Activated CD4-positive, alpha-beta T cell treated with anti-CD3 and anti-CD28 coated beads, Interleukin-2, amount 50 U/mL, for 16 hours (primary cell): ENCODE results near the gene TNK2.

Source experiments
- DNase-seq: peaks from one replicate; pipeline ENCODE4 v3.0.0-alpha.2; 2020

The TNK2 gene

DNA sequence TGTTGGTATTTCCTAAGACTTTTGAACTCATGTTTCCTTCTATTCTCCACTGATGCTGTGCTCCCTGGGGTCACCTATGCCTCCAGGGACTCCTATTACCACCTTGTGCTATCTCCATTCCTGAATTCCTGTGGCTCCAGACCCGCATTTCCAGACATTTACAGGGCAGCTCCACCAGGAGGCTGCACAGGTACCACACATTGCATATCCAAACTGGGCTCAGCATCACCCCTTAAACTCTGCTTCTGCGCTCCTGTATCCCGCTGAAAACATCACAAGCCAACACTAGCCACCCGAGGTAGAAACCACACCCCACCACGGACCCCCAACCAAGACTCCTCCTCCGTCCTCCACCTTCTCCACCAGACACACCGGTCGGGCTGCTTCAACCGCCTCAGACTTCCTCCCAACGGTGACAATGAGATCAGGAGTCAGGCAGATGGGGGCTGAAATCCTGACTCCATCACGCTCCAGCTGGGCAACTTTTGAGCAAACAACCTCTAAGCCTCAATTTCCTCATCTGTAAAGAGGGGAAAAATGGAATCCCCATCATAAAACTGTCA, 10.4 kb downstream of the TNK2 start:
- DNase-seq: no peak

GRCh38 chr3:195897081-195897852, 11.1 kb downstream of the TNK2 start:
- no peak for DNase-seq

GRCh38 chr3:195896361-195897080, 11.8 kb downstream of the TNK2 start:
- no peak for DNase-seq

DNA sequence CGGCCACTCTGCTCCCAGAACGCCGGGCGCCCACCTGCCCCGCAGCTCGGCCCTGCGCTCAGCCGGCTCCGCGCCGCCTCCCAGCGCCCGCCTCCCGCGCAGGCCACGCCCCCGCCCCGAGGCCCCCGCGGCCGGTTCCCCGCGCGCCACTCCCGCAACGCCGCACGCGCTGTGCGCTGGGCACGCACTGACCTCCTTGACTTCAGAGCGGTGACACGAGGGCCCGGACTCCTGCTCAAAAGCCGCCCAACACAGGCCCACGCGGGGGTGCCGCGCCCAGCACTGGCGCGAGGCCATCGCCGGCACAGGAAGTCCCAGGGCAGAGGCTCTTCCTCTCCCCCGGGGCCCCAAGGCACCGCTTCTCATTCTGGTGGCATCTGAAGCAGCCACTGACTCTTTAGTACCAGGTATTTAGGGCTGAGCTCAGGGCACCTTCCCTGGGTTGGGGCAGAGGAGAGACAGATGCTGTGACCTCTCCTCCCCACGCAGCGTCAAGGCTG, 12.4 kb downstream of the TNK2 start:
- DNase-seq: peak; percentile 66

GRCh38 chr3:195895078-195895860, 13.1 kb downstream of the TNK2 start:
- DNase-seq: peak; percentile 75

DNA sequence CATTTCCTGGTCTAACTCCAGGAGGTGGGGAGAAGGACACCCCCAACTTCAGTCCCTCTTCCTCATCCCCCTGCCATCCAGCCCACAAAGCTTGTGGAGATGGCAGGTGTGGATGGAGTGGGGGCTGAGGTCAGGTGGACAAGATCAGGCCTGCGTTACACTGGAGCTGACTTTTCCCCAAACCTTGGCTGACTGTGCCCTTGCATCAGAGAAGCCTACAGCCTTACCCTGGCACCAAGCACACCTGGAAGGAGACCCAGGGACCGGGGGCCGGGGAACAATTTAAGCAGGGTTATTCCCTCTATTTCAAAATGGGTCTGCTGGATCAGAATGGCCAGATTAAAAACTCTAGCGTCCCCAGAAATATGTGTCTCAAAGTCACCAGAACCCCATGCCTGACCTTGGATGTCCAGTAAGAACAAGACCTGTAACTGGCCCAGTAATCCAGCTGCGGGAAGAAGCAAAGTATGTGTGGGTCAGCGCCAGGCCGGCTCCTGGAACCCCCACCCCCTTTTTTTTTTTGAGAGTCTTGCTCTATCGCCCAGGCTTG, 14.4 kb downstream of the TNK2 start:
- no peak for DNase-seq

- no peak for DNase-seq
Measured at GRCh38 chr3:195893516-195893915, 14.8 kb downstream of the TNK2 start.

DNA sequence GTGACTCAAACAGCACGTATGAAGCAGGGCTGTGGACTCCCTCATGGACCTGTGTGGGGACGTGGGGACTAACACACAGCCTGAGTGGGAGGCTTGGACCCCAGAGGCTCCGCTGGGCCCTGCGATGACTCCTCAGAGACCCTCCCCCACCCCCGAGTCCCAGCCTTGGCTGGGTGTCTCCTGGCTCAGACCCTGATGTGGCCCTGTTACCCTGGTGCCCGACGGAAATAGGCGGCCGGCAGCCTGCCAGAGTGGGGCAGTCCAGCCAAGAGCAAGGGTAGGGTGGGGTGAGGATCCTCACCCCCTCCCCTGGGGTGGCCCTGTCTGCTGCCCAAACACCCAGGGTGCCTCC, 15.3 kb downstream of the TNK2 start:
- no peak for DNase-seq

DNA sequence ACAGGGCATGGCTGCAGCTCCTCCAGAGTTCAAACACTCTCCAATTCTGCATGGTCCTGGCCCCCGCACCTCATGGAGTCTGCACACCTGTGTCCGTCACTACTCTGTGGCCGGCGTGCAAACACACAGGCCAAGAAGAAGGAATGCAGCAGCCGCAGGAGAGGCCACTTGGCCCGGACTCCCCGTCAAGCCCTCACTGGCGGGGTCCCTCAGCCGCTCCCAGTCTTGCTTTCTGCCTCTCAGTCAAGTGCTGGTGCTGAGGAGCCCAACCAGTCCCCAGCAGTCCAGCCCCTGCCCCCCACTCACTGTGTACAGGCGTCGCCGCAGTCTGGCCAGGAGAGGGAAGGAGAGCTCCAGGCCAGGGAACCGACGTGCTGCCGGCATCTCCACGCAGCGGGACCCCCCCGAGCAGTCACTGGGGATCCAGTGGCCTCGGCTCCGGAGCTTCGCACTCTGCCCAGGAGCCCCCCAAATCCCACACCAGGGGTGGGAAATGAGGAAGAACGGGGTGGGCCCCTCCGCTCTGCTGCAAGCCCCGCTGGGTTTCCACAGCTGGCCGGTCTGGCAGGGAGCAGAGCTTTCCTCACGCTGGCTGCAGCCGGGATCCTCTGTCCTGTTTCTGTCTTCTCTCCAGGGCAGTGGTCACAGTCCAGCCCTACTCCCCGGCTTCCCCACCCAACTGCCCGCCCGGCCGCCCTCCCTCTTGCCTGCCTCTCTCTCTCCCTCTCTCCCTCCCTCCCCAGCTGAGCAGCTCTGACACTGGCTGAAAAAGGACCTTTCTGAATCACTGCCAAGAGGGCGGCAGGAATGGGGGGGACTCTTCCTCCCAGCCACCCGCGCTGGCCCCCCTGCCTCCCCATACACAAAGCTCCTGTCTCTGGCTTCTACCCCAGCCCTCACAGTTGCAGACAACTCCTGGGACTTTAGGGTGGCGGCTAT, 16.0 kb downstream of the TNK2 start:
- no peak for DNase-seq

DNA sequence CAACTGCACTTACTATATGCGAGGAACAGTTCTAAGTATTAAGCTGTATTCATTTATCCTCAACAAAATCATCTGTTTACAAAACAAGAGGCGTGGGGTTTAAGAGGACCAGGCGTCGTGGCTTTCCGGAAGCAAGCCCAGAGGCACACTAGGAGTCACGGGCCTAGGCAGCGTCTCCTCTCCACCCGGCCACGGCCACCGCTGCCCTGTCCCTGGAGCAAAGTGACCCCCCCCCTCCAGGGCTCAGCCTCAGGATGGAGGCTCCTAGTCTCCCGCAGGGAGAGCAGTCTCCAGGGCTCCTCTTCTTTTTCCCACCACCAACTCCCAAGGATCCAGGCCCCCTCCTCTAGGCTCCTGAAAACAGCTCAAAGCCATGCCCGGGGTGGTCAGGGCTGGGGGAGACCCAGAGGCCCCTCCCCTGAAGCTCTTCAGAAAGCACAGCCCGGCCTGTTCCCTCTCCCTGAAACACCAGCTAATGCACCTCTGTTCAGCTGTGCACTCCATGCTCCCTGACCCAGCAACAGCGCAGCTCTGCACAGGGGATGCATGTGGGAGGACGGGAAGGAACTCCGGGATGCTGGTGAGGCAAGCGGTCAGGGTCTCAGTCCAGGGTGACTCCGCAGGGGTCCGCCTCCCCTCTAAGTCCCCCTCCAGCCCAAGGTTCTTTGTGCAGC, 16.8 kb downstream of the TNK2 start:
- no peak for DNase-seq

DNA sequence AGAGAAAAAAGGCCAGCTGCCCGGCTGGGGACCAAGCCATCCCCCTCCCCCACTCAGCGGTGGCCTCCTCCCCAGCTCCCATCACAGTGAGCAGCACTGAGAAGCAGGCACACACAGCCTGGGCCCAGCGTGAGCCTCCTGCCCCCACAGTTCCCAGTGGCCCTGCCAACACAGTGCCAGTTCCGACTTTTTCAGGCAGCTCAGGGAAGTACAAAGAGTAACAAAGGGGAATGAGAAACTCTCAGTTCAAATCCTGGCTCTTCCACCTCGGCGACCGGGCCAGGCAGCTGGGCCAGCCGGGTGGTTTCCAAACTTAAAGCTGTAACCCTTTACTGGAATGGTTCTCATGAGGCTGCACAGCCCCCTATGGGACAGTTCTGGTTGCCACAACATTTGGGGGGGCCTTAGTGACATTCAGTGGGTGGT, 18.5 kb downstream of the TNK2 start:
- DNase-seq: no peak

DNA sequence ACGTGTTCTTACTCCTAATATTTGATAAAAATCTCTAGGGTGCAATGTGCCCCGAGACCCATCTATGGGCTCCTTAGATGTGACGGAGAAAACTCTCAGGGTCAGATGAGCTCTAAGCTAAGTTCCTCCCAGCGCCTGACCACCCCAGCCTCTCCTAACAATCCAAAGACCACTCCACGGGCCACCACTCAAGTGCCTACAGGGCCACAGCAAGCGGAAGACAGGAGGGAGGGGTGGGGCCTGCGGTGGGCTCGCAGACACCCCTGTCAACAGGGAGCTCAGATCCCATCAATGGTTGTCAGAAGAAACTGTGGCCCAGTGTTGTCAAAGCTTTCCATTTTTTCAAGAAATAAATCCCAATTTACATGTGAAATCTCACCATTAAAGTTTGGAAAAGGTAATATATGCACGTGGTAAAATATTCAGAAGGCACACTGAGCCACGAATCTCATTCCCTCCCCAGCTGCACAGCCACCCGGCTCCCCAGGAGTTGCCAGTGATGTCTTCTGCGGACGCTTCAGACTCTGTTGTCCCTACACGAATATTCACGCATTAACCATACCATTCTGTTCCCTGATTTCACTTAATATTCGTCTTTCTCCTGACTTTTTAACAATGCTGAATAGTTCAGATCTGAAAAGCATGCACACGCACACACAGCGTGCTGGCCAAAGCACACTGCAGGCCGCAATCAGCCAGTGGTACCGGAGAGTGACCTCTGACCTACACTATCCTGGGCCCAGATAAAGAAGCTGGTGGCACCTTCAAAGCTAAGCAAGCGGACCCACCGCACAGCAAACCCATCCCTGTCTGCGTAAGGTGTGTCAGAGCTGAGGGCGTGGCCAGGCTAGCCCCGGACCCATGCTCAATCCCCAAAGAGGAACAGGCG, 19.1 kb downstream of the TNK2 start:
- no peak for DNase-seq

GRCh38 chr3:195888311-195888761, 20.0 kb downstream of the TNK2 start:
- no peak for DNase-seq

DNA sequence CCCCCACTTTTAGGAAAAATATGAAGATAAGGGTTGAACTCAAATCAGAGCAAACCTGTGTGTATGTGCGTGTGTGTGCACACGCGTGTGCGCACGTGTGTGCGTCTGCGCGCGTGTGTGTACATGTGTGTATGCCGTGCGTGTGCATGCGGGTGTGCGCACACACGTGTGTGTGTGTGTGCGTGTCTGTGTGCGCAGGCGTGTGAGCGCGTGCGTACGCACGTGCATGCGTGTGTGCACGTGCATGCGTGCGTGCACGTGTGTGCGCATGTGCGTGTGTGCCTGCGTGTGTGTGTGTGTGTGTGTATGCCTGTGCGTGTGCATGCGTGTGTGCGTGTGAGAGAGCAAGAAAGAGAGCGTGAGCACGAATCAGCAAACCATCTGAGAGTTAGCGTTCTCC, 20.7 kb downstream of the TNK2 start:
- DNase-seq: no peak

DNA sequence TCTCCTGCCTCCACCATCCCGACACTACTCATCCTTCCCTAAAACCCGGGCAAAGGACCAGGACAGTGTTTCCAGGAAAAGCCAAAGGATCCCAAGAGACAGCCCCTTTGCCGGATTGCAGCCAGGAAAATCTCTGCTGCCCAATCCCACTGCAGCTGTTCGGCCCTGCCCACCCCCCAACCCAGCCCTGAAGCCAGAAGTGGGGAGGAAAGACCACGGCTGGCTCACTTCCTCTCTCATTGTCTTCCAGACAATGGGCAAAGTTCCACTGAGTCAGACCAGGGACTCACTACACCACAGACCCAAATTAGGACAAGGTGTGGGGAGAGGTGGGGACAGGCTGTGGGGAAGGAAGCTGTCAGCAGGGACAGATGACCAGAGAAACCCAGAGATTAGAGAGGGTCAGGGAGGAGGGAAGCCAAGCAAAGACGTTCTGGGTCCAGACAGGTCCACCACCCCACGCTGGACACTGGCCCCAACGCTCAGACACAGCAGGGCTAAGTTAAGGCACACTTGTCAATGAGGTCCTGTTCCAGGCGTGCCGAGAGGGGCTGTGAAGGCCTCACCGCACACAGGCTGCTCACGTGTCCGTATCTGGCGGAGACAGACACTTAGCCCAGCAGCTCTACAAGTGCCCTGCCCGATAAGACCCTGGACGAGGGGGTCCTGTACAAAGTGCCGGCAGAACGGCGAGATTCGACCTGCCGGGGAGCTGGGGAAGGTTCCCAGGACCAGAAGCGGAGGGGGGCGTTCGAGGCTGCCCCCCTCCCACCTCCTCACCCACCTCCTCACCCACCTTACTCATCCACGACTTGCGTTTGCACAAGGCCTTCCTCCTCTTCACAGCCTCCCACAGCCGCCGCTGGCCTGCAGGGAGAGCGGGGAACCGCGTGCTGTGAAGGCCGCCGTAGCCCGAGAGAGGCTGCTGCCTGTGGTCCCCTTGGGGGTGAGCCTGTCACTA, 21.9 kb downstream of the TNK2 start:
- no peak for DNase-seq

- DNase-seq: no peak
Measured at GRCh38 chr3:195885036-195885891, 23.1 kb downstream of the TNK2 start.

DNA sequence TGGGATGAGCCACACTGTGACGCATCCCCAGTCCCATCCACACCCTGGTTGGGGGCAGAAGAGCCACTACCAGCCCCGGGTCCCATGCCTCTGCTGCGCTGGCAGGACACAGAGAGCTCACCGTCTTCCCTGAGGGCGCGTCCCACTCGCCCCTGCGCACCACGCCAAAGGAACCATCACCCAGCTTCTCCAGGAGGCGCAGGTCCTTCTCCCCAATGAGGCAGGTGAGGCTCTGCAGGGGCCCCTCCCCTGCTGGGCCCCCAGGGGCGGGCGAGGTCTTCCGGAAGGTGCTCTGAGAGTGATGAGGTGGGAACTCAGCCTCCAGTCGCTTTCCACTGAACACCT, 23.7 kb downstream of the TNK2 start:
- DNase-seq: no peak

- no peak for DNase-seq
Measured at GRCh38 chr3:195883801-195884200, 24.6 kb downstream of the TNK2 start.
